H1 (cell line): ENCODE results near the gene MIEF2. TPM values are rescaled to one million over a fixed set of nuclear protein-coding genes. Genes with fewer than 3 reads are reported as not detected.
A peak's percentile ranks its signal among the peaks of the same experiment; 100 is the strongest.

Experiments
- CBX5 ChIP-seq: fragments of 300-800, 300-1000 bp; sonication (generic); IDR thresholded peaks from 2 replicates; pipeline ENCODE4 v1.7.1; 2016; ENCODE audit warnings: antibody characterized with exemption, low read length, low read depth
- PHF8 ChIP-seq: fragments of 200-600 bp; sonication (generic); conservative IDR thresholded peaks from 2 replicates; pipeline ENCODE4 v1.7.1; 2012; ENCODE audit warnings: low read depth, mild to moderate bottlenecking, inconsistent platforms, low read length, moderate library complexity
- RBBP5 ChIP-seq: IDR thresholded peaks from 2 replicates; pipeline ENCODE4 v1.7.1; 2012; ENCODE audit warnings: low read depth, mild to moderate bottlenecking, inconsistent platforms, low read length, moderate library complexity, borderline replicate concordance
- SIN3A ChIP-seq, 2 experiments: IDR thresholded peaks in 1 of 2; conservative IDR thresholded peaks in 1 of 2; 2 replicates each; pipeline ENCODE4 v1.6.1; 2011 to 2012; ENCODE audit warnings: low read length in 2 of 2, improper control_type of control experiment in 1 of 2, low read depth in 1 of 2, mild to moderate bottlenecking in 1 of 2
- TEAD4 ChIP-seq: IDR thresholded peaks from 2 replicates; pipeline ENCODE4 v1.6.1; 2012; ENCODE audit warnings: low read depth, low read length, inconsistent platforms, mixed read lengths
- polyA plus RNA-seq, 7 experiments: library from polyadenylated mRNA; depleted of rRNA in 3 of 7; stranded (reverse) in 5 of 7; unstranded in 2 of 7; fragments of >200 nt in 5 of 7; fragments of 200-250 nt in 2 of 7; gene quantifications; 1 replicate in 5 of 7; 2 replicates in 1 of 7; 4 replicates in 1 of 7; pipeline versions ENCODE4 v1.2.1 to v1.2.3, GENCODE V29; 2011 to 2013; ENCODE audit warnings: missing spikeins in 2 of 7, mixed read lengths in 2 of 7
- total RNA-seq: library from RNA; stranded (reverse); fragmentation: NEBNext Ultra II Directional; extraction: Animal tissue kit (Norgen Biotek cat#: 25700); gene quantifications from 2 replicates; pipeline ENCODE4 v1.2.1, GENCODE V29; 2021

MIEF2 gene
- total and polyA plus RNA-seq, 2 of the 8 experiments (the other 6 are each of a cell fraction or from before 2014, with no cell fraction given), result 9.9 to 24.9 TPM

GRCh38 chr17:18258356-18259038, 2.0 kb upstream of the MIEF2 start, which contains the start of gene FLII (continued):
- TF ChIP-seq CBX5, result no peak
- peak in 1 of 2 experiments; percentile 9; a peak in 1 of 4 replicates for TF ChIP-seq SIN3A (conservative IDR thresholded peaks at IDR 0.05 in 1 of 2, IDR thresholded peaks at IDR 0.05 in 1 of 2; ENCODE audit: low read depth in 1 of 2, low read length in 2 of 2)
- TF ChIP-seq TEAD4, result peak; percentile 78
- TF ChIP-seq RBBP5, result peak; percentile 63
- TF ChIP-seq PHF8, result peak; percentile 73
